Loucy (cell line): ENCODE measurements around the gene VIPR1.

ENCODE experiments used
- H2AFZ ChIP-seq: fragments of 200-600 bp; sonication (generic); 2 replicates; pipeline ENCODE4 v1.6.0; 2016; ENCODE audit warnings: antibody characterized with exemption, mild to moderate bottlenecking, low read length, moderate library complexity
- H3F3A ChIP-seq: fragments of 200-600 bp; 2 replicates; pipeline ENCODE4 v1.6.0; 2016; ENCODE audit warnings: antibody characterized with exemption, low read depth, mild to moderate bottlenecking
- H3K27me3 ChIP-seq: fragments of 200-600 bp; sonication (generic); 2 replicates; pipeline ENCODE4 v1.6.1; 2014; ENCODE audit warnings: low read length, mild to moderate bottlenecking; ENCODE audit not compliant: insufficient read depth, poor library complexity, severe bottlenecking
- H3K36me3 ChIP-seq: fragments of 200-600 bp; sonication (generic); 2 replicates; pipeline ENCODE4 v1.6.1; 2016; ENCODE audit warnings: low read length; ENCODE audit not compliant: insufficient read depth
- H3K4me1 ChIP-seq: fragments of 200-600 bp; sonication (generic); 2 replicates; pipeline ENCODE4 v1.5.1; 2014; ENCODE audit warnings: low read length, mild to moderate bottlenecking; ENCODE audit not compliant: insufficient read depth, poor library complexity, severe bottlenecking
- H3K4me2 ChIP-seq: fragments of 200-600 bp; sonication (generic); 2 replicates; pipeline ENCODE4 v1.6.0; 2014; ENCODE audit warnings: antibody characterized with exemption, low read length, low read depth, mild to moderate bottlenecking; ENCODE audit not compliant: poor library complexity, severe bottlenecking
- H3K4me3 ChIP-seq: fragments of 200-600 bp; sonication (generic); 2 replicates; pipeline ENCODE4 v1.5.1; 2014; ENCODE audit warnings: low read length, mild to moderate bottlenecking, mixed read lengths; ENCODE audit not compliant: poor library complexity, severe bottlenecking
- H3K79me2 ChIP-seq: fragments of 200-600 bp; sonication (generic); 2 replicates; pipeline ENCODE4 v1.6.1; 2014; ENCODE audit warnings: low read length; ENCODE audit not compliant: insufficient read depth
- H3K9ac ChIP-seq: fragments of 200-600 bp; sonication (generic); 2 replicates; pipeline ENCODE4 v1.6.0; 2014; ENCODE audit warnings: mild to moderate bottlenecking, low read depth, low read length, moderate library complexity; ENCODE audit not compliant: poor library complexity, severe bottlenecking
- H3K9me2 ChIP-seq: fragments of 200-600 bp; sonication (generic); replicated peaks from 2 replicates; pipeline ENCODE4 v1.6.1; 2016; ENCODE audit warnings: low read depth, low read length, mixed read lengths
- H3K9me3 ChIP-seq: fragments of 200-600 bp; sonication (generic); 2 replicates; pipeline ENCODE4 v1.6.1; 2014; ENCODE audit warnings: mild to moderate bottlenecking, antibody characterized with exemption, low read length, low read depth; ENCODE audit not compliant: insufficient read depth
- H4K20me1 ChIP-seq: fragments of 200-600 bp; sonication (generic); 2 replicates; pipeline ENCODE4 v1.6.0; 2014; ENCODE audit warnings: antibody characterized with exemption, low read length, mild to moderate bottlenecking; ENCODE audit not compliant: insufficient read depth, poor library complexity, severe bottlenecking
- EZH2phosphoT487 ChIP-seq: fragments of 200-600 bp; IDR thresholded peaks from 2 replicates; pipeline ENCODE4 v1.6.1; 2018; ENCODE audit warnings: antibody characterized with exemption, mild to moderate bottlenecking, moderate library complexity, borderline replicate concordance
- TF ChIP-seq, protein P1 (sequence below): fragments of 200-600 bp; sonication (generic); conservative IDR thresholded peaks from 2 replicates; pipeline ENCODE4 v1.5.1; 2014; ENCODE audit warnings: mild to moderate bottlenecking, antibody characterized with exemption, low read length

Gene VIPR1

DNA sequence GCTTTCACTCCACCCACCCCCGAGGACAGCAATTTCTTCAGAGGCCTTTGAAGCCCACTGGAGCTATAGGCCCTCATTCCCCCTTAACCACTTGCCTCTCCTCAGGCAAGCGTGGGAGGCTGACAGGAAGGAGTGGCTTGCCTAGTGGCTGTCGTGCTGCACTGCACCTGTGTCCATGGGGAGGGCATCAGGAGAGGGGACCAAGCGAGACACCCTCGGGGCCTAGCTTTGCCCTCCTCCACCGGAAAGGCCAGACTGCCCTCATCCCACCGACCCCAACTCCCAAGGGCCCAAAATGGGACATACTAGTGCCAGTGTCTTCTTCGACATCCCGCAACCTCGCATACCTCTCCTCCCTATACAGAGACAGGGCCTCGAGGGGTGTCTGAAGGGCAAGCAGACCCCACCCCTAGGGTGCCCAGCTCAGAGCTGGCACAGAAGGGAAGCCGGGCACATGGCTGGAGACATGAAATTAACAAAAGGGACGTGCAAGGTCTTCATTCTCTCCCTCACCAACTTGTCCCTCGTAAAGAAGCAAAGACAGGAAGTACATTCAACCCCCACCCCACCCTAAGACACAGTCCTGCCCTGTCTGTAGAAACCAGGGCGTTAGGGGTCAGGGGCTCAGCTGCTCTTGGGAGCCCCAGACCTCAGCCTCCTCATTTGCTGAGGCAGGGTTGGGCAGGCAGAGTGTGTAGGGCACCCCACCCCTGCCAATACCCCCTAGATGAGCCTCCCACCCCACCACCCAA, 24.3 kb downstream of the VIPR1 start:
- Histone ChIP-seq H3K9me3 (no peaks in the 10 kb centered on the region), H3K27me3 (no peaks in the 10 kb centered on the region), H3K79me2 (no peaks in the 10 kb centered on the region), H3K9me2 (no peaks in the 10 kb centered on the region), H3K4me3 (peak overlapping the region; percentile 48), H4K20me1 (no peaks in the 10 kb centered on the region), H3F3A (no peaks in the 10 kb centered on the region), H3K4me2 (peak overlapping the region; percentile 77), H2AFZ (peak overlapping the region; percentile 95), H3K9ac (peak overlapping the region; percentile 70), H3K36me3 (no peaks in the 10 kb centered on the region), H3K4me1 (peaks cover 47% of the 10 kb centered on the region)
- TF ChIP-seq, protein P1, sequence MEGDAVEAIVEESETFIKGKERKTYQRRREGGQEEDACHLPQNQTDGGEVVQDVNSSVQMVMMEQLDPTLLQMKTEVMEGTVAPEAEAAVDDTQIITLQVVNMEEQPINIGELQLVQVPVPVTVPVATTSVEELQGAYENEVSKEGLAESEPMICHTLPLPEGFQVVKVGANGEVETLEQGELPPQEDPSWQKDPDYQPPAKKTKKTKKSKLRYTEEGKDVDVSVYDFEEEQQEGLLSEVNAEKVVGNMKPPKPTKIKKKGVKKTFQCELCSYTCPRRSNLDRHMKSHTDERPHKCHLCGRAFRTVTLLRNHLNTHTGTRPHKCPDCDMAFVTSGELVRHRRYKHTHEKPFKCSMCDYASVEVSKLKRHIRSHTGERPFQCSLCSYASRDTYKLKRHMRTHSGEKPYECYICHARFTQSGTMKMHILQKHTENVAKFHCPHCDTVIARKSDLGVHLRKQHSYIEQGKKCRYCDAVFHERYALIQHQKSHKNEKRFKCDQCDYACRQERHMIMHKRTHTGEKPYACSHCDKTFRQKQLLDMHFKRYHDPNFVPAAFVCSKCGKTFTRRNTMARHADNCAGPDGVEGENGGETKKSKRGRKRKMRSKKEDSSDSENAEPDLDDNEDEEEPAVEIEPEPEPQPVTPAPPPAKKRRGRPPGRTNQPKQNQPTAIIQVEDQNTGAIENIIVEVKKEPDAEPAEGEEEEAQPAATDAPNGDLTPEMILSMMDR: peak; percentile 61
- no peak for TF ChIP-seq EZH2phosphoT487

DNA sequence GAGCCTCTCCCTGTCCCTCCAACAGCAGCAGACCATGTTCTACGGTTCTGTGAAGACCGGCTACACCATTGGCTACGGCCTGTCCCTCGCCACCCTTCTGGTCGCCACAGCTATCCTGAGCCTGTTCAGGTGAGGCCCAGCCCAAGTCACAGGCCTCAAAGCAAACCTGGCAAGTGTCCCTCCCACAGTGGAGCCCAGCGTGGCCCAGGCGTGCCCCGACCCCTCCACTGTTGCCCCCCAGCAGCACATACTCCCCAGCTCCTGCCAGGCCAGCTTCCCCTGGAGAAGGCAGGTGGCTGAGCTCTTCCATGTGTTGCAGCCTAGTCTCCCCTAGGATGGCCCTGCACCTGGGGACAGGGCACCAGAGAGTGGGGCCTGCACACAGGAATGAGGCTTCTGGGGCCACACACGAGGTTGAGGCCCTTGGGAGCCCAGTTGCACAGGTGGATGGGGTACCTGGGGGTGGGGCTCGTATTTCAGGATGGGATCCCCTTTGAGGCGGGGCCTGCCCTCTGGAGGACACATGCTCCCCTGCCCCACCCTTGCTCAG, 25.0 kb downstream of the VIPR1 start:
- Histone ChIP-seq H3K9ac (peak overlapping the region; percentile 70), H4K20me1 (no peaks in the 10 kb centered on the region), H3K27me3 (no peaks in the 10 kb centered on the region), H3K79me2 (no peaks in the 10 kb centered on the region), H3K4me3 (peak overlapping the region; percentile 48), H3K9me3 (no peaks in the 10 kb centered on the region), H2AFZ (peak overlapping the region; percentile 95; the same call in 1 of the 2 replicates), H3K4me2 (peak overlapping the region; percentile 77), H3F3A (no peaks in the 10 kb centered on the region), H3K36me3 (no peaks in the 10 kb centered on the region), H3K9me2 (no peaks in the 10 kb centered on the region), H3K4me1 (peaks cover 48% of the 10 kb centered on the region)
- TF ChIP-seq, protein P1: no peak
- TF ChIP-seq EZH2phosphoT487: no peak

DNA sequence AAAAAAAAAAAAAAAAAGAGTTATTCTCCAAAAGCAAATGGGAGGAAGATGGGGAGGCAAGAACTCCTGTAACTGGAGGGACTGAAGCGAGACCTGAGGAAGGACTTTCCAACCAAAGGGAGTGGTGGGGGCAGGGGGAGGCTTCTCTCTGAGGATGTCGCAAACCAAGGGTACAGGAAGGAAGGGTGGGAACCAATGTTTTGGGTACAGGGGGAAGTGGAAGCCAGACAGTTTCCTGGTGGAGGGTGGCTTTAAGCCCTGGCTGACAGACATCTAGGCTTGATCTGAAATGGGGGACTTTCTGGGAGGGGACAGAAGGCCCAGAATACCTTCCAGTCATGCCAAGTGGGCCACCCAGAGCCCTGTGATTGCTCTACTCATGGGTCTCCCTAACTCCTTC, 27.0 kb downstream of the VIPR1 start:
- Histone ChIP-seq H3K36me3 (no peaks in the 10 kb centered on the region), H2AFZ (no peak overlapping the region), H3K4me2 (peak overlapping the region; percentile 54), H3K9me3 (no peaks in the 10 kb centered on the region), H4K20me1 (no peaks in the 10 kb centered on the region), H3K79me2 (no peaks in the 10 kb centered on the region), H3K27me3 (no peaks in the 10 kb centered on the region), H3K9ac (no peak overlapping the region), H3K4me3 (peak overlapping the region; percentile 9), H3K9me2 (no peaks in the 10 kb centered on the region), H3K4me1 (peaks cover 64% of the 10 kb centered on the region), H3F3A (no peaks in the 10 kb centered on the region)
- no peak for TF ChIP-seq EZH2phosphoT487
- TF ChIP-seq, protein P1: no peak
